Caco-2 (cell line): ENCODE data around the gene CACNG3. TPM values are rescaled to one million over a fixed set of nuclear protein-coding genes. Genes with fewer than 3 reads are reported as not detected.
A peak's percentile ranks its signal among the peaks of the same experiment; 100 is the strongest.

Experiments
- BruUV-seq: library from RNA; stranded (reverse); fragments of 400-500 nt; replicated peaks from 2 replicates; lab custom pipeline; 2021; lab: Mats Ljungman, UMichigan
- CTCF ChIA-PET: fragments of 300-600 bp; sonication (Branson Sonifier 250); formaldehyde crosslinking; loops from one replicate; lab custom pipeline; 2022; ENCODE audit warnings: antibody characterized with exemption; lab: Charles Lee
- POLR2A ChIA-PET: fragments of 300-600 bp; sonication (Branson Sonifier 250); formaldehyde crosslinking; loops from one replicate; lab custom pipeline; 2022; ENCODE audit warnings: antibody characterized with exemption; lab: Charles Lee
- DNase-seq, 2 experiments: peaks; one replicate each; pipeline versions ENCODE4 v3.0.0 to v3.0.0-alpha.2; 2020 to 2022
- H3K27me3 ChIP-seq: replicated peaks from 2 replicates; pipeline ENCODE4 v1.6.0; 2011; ENCODE audit warnings: low read length; ENCODE audit not compliant: control insufficient read depth, insufficient read depth
- H3K36me3 ChIP-seq: 2 replicates; pipeline ENCODE4 v1.5.1; 2011; ENCODE audit warnings: low read length; ENCODE audit not compliant: control insufficient read depth, insufficient read depth
- H3K4me1 ChIP-seq: fragments of 250-450 bp; sonication (Bioruptor Pico); 2 replicates; pipeline ENCODE4 v1.5.1; 2020; ENCODE audit warnings: mild to moderate bottlenecking
- H3K4me3 ChIP-seq: 2 replicates; pipeline ENCODE4 v1.5.1; 2011; ENCODE audit warnings: low read depth, mild to moderate bottlenecking, control low read depth, low read length
- H3K9me3 ChIP-seq: fragments of 250-450 bp; sonication (Bioruptor Pico); 2 replicates; pipeline ENCODE4 v1.5.1; 2020; ENCODE audit warnings: mild to moderate bottlenecking, moderate library complexity
- H3K27ac Mint-ChIP-seq: one replicate; pipeline ENCODE4 v1.8.0; 2022; ENCODE audit warnings: mixed read lengths; ENCODE audit not compliant: unreplicated experiment
- H3K27me3 Mint-ChIP-seq: one replicate; pipeline ENCODE4 v1.8.0; 2022; ENCODE audit warnings: mixed read lengths; ENCODE audit not compliant: insufficient read depth, unreplicated experiment
- H3K36me3 Mint-ChIP-seq: one replicate; pipeline ENCODE4 v1.8.0; 2022; ENCODE audit warnings: mild to moderate bottlenecking, mixed read lengths; ENCODE audit not compliant: insufficient read depth, unreplicated experiment
- H3K4me1 Mint-ChIP-seq: one replicate; pipeline ENCODE4 v1.8.0; 2022; ENCODE audit warnings: low read depth, mixed read lengths; ENCODE audit not compliant: unreplicated experiment
- H3K4me3 Mint-ChIP-seq: one replicate; pipeline ENCODE4 v1.8.0; 2022; ENCODE audit warnings: mild to moderate bottlenecking, moderate library complexity, mixed read lengths; ENCODE audit not compliant: unreplicated experiment
- H3K9me3 Mint-ChIP-seq: one replicate; pipeline ENCODE4 v1.8.0; 2022; ENCODE audit warnings: mixed read lengths; ENCODE audit not compliant: unreplicated experiment
- CTCF ChIP-seq, 2 experiments: fragments of 200-600 bp in 1 of 2; IDR thresholded peaks; 1 replicate in 1 of 2; 2 replicates in 1 of 2; pipeline versions ENCODE4 v1.5.1 to v1.8.0; 2011 to 2022; ENCODE audit warnings: antibody characterized with exemption in 1 of 2, control low read depth in 1 of 2, inconsistent platforms in 1 of 2, low read depth in 1 of 2, low read length in 1 of 2, mild to moderate bottlenecking in 1 of 2, moderate library complexity in 1 of 2; ENCODE audit not compliant: insufficient read depth in 1 of 2, severe bottlenecking in 1 of 2, unreplicated experiment in 1 of 2
- intact Hi-C: fragments of 100-400 bp; cut with micrococcal nuclease; formaldehyde crosslinking; loops from one replicate; pipeline ENCODE4 v1.10.0; 2022; ENCODE audit not compliant: unreplicated experiment
- total RNA-seq: library from RNA; stranded (reverse); gene quantifications from 2 replicates; pipeline ENCODE4 v1.2.3, GENCODE V29; 2022

Gene CACNG3
- total RNA-seq, 1 experiment from 2014 or later, result not detected

- Histone ChIP-seq H3K9me3 (no peaks in the 10 kb centered on the region), H3K27me3 (no peaks in the 10 kb centered on the region), H3K4me1 (no peaks in the 10 kb centered on the region), H3K36me3 (no peaks in the 10 kb centered on the region), H3K4me3 (no peak overlapping the region)
- Mint-ChIP-seq H3K9me3 (no peaks in the 10 kb centered on the region), H3K27ac (no peak overlapping the region), H3K27me3 (peaks cover 7% of the 10 kb centered on the region), H3K36me3 (no peaks in the 10 kb centered on the region), H3K4me1 (no peaks in the 10 kb centered on the region), H3K4me3 (no peak overlapping the region)
- no peak for DNase-seq
- ChIA-PET CTCF (no interaction called here), POLR2A (no interaction called here)
- no peak for TF ChIP-seq CTCF (IDR thresholded peaks at IDR 0.05; ENCODE audit: insufficient read depth in 1 of 2, low read depth in 1 of 2, low read length in 1 of 2, severe bottlenecking in 1 of 2, unreplicated experiment in 1 of 2)
- intact Hi-C loops, result no loop called here
- no TSS peak for BruUV-seq
Measured at GRCh38 chr16:24246911-24247607, 9.1 kb upstream of the CACNG3 start.

GRCh38 chr16:24253192-24253591 lies 2.9 kb upstream of the CACNG3 start:
- Histone ChIP-seq H3K4me1 (peaks cover 3% of the 10 kb centered on the region; the same call in 1 of the 2 replicates), H3K27me3 (no peaks in the 10 kb centered on the region), H3K4me3 (no peak overlapping the region), H3K36me3 (no peaks in the 10 kb centered on the region), H3K9me3 (no peaks in the 10 kb centered on the region)
- Mint-ChIP-seq H3K27ac (no peak overlapping the region), H3K4me1 (no peaks in the 10 kb centered on the region), H3K4me3 (no peak overlapping the region), H3K9me3 (no peaks in the 10 kb centered on the region), H3K36me3 (no peaks in the 10 kb centered on the region), H3K27me3 (no peaks in the 10 kb centered on the region)
- intact Hi-C loops, result loop anchor here (1.0 to 5.0 kb wide), 2 partner anchors 211 to 249 kb away; no protein-coding TSS in a partner anchor
- no TSS peak for BruUV-seq
- DNase-seq, result peak; percentile 34 to 40
- ChIA-PET POLR2A (no interaction called here), CTCF (interaction anchor here (0.7 to 1.3 kb wide), 4 partner anchors 14 to 252 kb away, joined by 3 to 9 read pairs (median 5); no protein-coding TSS in a partner anchor)
- TF ChIP-seq CTCF (IDR thresholded peaks at IDR 0.05; ENCODE audit: insufficient read depth in 1 of 2, low read depth in 1 of 2, low read length in 1 of 2, severe bottlenecking in 1 of 2, unreplicated experiment in 1 of 2), result peak; percentile 53 to 85

GRCh38 chr16:24257958-24258357 lies 1.8 kb downstream of the CACNG3 start:
- BruUV-seq, result no TSS peak
- intact Hi-C loops, result no loop called here
- Mint-ChIP-seq H3K9me3 (no peaks in the 10 kb centered on the region), H3K4me1 (no peaks in the 10 kb centered on the region), H3K4me3 (no peak overlapping the region), H3K36me3 (no peaks in the 10 kb centered on the region), H3K27ac (no peak overlapping the region), H3K27me3 (peaks cover 3% of the 10 kb centered on the region)
- no peak for DNase-seq
- TF ChIP-seq CTCF (IDR thresholded peaks at IDR 0.05; ENCODE audit: insufficient read depth in 1 of 2, low read depth in 1 of 2, low read length in 1 of 2, severe bottlenecking in 1 of 2, unreplicated experiment in 1 of 2), result no peak
- Histone ChIP-seq H3K36me3 (no peaks in the 10 kb centered on the region), H3K4me1 (peaks cover 3% of the 10 kb centered on the region; the same call in 1 of the 2 replicates), H3K4me3 (no peak overlapping the region), H3K9me3 (no peaks in the 10 kb centered on the region), H3K27me3 (no peaks in the 10 kb centered on the region)
- ChIA-PET CTCF (no interaction called here), POLR2A (no interaction called here)
